Hepatocyte (in vitro differentiated cells): Measurements from ENCODE around the gene VPS13D.

Source experiments
- EZH2 ChIP-seq: fragments of 200-600 bp; sonication (generic); IDR thresholded peaks from 2 replicates; pipeline ENCODE4 v1.6.1; 2016; ENCODE audit warnings: antibody characterized with exemption, mild to moderate bottlenecking, borderline replicate concordance
- EZH2phosphoT487 ChIP-seq: fragments of 200-600 bp; sonication (generic); IDR thresholded peaks from one replicate; pipeline ENCODE4 v1.6.1; 2018; ENCODE audit warnings: antibody characterized with exemption, mild to moderate bottlenecking, low read depth, moderate library complexity; ENCODE audit not compliant: unreplicated experiment, severe bottlenecking
- TF ChIP-seq, protein P1 (sequence below): fragments of 200-600 bp; sonication (generic); IDR thresholded peaks from 2 replicates; pipeline ENCODE4 v1.5.1; 2016; ENCODE audit warnings: antibody characterized with exemption, mild to moderate bottlenecking; ENCODE audit not compliant: poor library complexity

GRCh38 chr1:12435639-12436344 is 206.0 kb downstream of the VPS13D start:
- TF ChIP-seq, protein P1, sequence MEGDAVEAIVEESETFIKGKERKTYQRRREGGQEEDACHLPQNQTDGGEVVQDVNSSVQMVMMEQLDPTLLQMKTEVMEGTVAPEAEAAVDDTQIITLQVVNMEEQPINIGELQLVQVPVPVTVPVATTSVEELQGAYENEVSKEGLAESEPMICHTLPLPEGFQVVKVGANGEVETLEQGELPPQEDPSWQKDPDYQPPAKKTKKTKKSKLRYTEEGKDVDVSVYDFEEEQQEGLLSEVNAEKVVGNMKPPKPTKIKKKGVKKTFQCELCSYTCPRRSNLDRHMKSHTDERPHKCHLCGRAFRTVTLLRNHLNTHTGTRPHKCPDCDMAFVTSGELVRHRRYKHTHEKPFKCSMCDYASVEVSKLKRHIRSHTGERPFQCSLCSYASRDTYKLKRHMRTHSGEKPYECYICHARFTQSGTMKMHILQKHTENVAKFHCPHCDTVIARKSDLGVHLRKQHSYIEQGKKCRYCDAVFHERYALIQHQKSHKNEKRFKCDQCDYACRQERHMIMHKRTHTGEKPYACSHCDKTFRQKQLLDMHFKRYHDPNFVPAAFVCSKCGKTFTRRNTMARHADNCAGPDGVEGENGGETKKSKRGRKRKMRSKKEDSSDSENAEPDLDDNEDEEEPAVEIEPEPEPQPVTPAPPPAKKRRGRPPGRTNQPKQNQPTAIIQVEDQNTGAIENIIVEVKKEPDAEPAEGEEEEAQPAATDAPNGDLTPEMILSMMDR = no peak
- TF ChIP-seq EZH2 (no peak), EZH2phosphoT487 (no peak)
